Measurements from ENCODE around the gene CDH18. TPM values are rescaled to one million over a fixed set of nuclear protein-coding genes. Genes with fewer than 3 reads are reported as not detected.

The CDH18 gene
- total RNA-seq, 1 donor from 2014 or later, result not detected

DNA sequence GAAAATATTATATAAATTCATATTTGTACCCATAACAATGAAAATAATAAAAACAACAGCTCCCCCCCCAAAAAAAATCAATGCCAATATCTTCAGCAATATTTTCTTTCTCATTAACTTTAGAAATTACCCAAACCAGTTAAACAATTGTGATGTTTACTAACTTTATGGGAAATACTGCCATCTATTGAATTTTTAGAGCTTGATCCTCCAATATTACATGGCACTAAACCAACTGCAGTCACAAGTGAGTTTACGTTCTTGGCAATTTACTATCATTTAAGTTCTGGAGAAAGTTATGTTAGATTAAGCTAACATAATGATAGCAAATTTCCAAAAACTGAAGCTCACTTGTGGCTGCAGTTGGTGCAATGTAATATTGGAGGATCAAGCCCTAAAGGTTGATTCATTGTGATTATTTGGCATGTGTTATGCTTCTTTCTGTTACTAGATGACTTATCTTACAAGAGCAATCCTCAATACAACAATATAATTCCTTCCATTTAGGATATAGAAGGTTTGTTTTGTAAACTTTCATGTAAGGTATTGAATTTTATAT lies 379.5 kb downstream of the CDH18 start:
- no peak for DNase-seq
- H3K9me3 Mint-ChIP-seq, result no peaks in the 10 kb centered on the region
- no peaks in the 10 kb centered on the region for H3K4me1 Mint-ChIP-seq
- no peak for ATAC-seq (ENCODE audit: low read depth)
- H3K4me3 Mint-ChIP-seq, result no peak overlapping the region
- no peaks in the 10 kb centered on the region for H3K27me3 Mint-ChIP-seq
- intact Hi-C loops (cut with micrococcal nuclease), result loop anchor here (1.0 kb wide), 2 partner anchors 1142 to 1214 kb away; no protein-coding TSS in a partner anchor
- no peaks in the 10 kb centered on the region for H3K36me3 Mint-ChIP-seq (ENCODE audit: low read depth)
- TF ChIP-seq, protein P1, sequence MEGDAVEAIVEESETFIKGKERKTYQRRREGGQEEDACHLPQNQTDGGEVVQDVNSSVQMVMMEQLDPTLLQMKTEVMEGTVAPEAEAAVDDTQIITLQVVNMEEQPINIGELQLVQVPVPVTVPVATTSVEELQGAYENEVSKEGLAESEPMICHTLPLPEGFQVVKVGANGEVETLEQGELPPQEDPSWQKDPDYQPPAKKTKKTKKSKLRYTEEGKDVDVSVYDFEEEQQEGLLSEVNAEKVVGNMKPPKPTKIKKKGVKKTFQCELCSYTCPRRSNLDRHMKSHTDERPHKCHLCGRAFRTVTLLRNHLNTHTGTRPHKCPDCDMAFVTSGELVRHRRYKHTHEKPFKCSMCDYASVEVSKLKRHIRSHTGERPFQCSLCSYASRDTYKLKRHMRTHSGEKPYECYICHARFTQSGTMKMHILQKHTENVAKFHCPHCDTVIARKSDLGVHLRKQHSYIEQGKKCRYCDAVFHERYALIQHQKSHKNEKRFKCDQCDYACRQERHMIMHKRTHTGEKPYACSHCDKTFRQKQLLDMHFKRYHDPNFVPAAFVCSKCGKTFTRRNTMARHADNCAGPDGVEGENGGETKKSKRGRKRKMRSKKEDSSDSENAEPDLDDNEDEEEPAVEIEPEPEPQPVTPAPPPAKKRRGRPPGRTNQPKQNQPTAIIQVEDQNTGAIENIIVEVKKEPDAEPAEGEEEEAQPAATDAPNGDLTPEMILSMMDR (IDR thresholded peaks at IDR 0.05), result no peak
- POLR2A ChIA-PET, result no interaction called here
- CTCF ChIA-PET, result interaction anchor here (1.5 kb wide), 1 partner anchor 1142 kb away, joined by 4 read pairs; no protein-coding TSS in a partner anchor
- no peak overlapping the region for H3K27ac Mint-ChIP-seq

DNA sequence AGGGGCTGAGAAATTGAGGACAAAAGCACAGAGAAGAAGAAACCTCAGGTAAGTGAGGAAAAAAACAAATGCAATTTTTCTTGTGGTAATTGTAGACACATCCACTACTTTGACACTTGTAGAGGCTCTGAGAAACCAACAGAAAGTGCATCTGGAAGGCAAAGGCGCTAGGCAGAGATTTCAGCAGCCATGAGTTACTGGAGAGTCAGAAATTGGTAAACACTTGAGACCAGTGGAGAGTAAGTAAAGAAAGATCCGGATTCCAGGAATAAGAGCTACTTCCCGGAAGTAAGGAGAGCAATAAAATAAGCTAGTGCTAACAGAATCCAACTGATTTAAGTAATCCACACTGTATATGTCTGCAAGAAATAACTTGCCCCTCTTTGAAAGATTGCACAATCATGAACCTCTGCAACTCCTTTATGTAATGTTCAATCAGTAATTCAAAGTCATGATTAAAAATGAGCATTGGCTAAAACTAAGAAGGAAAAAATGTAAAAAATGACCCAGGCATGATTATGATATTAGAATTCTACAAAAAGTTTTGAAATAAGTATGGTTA lies 382.1 kb downstream of the CDH18 start:
- Mint-ChIP-seq H3K4me3 (no peak overlapping the region), H3K27me3 (no peaks in the 10 kb centered on the region), H3K27ac (no peak overlapping the region), H3K4me1 (no peaks in the 10 kb centered on the region), H3K9me3 (no peaks in the 10 kb centered on the region), H3K36me3 (ENCODE audit: low read depth) (no peaks in the 10 kb centered on the region)
- intact Hi-C loops (cut with micrococcal nuclease), result no loop called here
- TF ChIP-seq, protein P1 (IDR thresholded peaks at IDR 0.05), result no peak
- ChIA-PET POLR2A (no interaction called here), CTCF (no interaction called here)
- no peak for DNase-seq
- ATAC-seq (ENCODE audit: low read depth), result no peak

DNA sequence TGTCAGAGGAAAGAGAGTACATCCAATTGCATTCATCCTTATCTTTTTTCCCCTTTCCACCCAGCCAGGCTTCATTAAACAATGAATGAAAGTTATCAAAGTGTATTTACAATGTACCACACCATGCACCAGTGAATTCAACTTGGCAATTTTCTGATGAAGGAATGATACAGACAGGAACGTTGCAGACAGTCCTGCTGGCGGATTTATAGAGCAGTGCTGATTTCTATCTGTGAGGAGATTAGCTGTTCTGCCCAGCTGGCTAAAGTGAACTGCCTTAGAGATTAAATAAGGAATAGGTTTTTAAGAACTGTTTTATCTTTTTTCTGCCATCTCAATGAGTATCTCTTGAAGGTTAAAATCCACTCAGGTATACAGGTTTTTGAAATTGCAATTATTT lies 403.9 kb downstream of the CDH18 start:
- TF ChIP-seq, protein P1 (IDR thresholded peaks at IDR 0.05), result no peak
- Mint-ChIP-seq H3K9me3 (peaks cover 13% of the 10 kb centered on the region), H3K4me1 (no peaks in the 10 kb centered on the region), H3K36me3 (ENCODE audit: low read depth) (no peaks in the 10 kb centered on the region), H3K4me3 (no peak overlapping the region), H3K27ac (no peak overlapping the region), H3K27me3 (no peaks in the 10 kb centered on the region)
- DNase-seq (no peak), ATAC-seq (ENCODE audit: low read depth) (no peak)
- CTCF ChIA-PET, result interaction anchor here (0.7 kb wide), 1 partner anchor 13 kb away, joined by 3 read pairs; no protein-coding TSS in a partner anchor
- POLR2A ChIA-PET, result no interaction called here
- intact Hi-C loops (cut with micrococcal nuclease), result no loop called here

DNA sequence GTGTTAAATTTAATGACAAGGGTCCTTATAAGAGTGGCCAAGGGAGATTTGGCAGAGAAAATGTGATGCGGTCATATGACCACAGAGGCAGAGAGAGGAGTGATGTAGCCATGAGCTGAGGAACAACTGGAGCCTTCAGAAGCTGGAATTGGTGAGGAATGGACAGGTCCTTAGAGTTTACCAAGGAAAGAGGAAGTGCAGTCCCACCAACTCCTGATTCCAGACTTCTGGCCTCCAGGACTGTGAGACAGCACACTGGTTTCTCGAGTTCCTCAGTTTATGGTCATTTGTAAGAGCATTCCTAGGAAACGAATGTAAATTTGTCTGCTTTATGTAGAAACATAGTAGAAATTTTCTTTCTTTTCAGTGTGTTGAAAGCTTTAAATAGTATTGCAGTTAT lies 410.1 kb downstream of the CDH18 start:
- H3K36me3 Mint-ChIP-seq (ENCODE audit: low read depth), result no peaks in the 10 kb centered on the region
- H3K4me3 Mint-ChIP-seq, result no peak overlapping the region
- ATAC-seq (ENCODE audit: low read depth) (no peak), DNase-seq (no peak)
- H3K9me3 Mint-ChIP-seq, result no peaks in the 10 kb centered on the region
- ChIA-PET CTCF (no interaction called here), POLR2A (no interaction called here)
- TF ChIP-seq, protein P1 (IDR thresholded peaks at IDR 0.05), result no peak
- no peaks in the 10 kb centered on the region for H3K27me3 Mint-ChIP-seq
- H3K4me1 Mint-ChIP-seq, result no peaks in the 10 kb centered on the region
- H3K27ac Mint-ChIP-seq, result no peak overlapping the region
- intact Hi-C loops (cut with micrococcal nuclease), result no loop called here

DNA sequence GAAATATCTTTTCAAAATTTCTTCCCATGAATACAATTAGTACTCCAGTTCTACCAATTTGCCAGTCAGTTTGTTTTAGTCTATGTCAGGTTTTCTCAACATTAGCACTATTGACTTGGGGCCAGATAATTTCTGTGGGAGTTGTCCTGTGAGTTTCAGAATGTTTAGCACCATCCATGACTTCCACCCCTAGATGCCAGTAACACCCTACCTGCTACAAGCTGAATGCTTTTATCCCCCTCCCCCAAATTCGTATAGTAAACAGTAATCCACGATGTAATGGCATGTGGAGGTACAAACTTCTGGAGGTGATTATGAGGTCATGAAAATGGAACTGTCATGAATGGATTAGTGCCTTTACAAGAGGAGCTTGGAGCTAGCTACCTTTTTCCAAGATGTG lies 420.0 kb downstream of the CDH18 start:
- TF ChIP-seq, protein P1 (IDR thresholded peaks at IDR 0.05), result no peak
- POLR2A ChIA-PET, result no interaction called here
- H3K36me3 Mint-ChIP-seq (ENCODE audit: low read depth), result no peaks in the 10 kb centered on the region
- CTCF ChIA-PET, result no interaction called here
- H3K4me1 Mint-ChIP-seq, result no peaks in the 10 kb centered on the region
- H3K27me3 Mint-ChIP-seq, result no peaks in the 10 kb centered on the region
- peaks cover 13% of the 10 kb centered on the region for H3K9me3 Mint-ChIP-seq
- no peak overlapping the region for H3K4me3 Mint-ChIP-seq
- no peak overlapping the region for H3K27ac Mint-ChIP-seq
- DNase-seq, result no peak
- no peak for ATAC-seq (ENCODE audit: low read depth)
- intact Hi-C loops (cut with micrococcal nuclease), result no loop called here

Measured in activated B cell treated with CpG ODN at 0.5 μM for 24 hours (primary cell).